Heart left ventricle (tissue), 16 donors: Measurements from ENCODE around the gene DIP2C. TPM values are rescaled to one million over a fixed set of nuclear protein-coding genes. Genes with fewer than 3 reads are reported as not detected.

ENCODE experiments used
- ATAC-seq, 4 donors: fragments of 200-7000 bp; cut with Tn5 transposase; one replicate each; pipeline ENCODE4 v1.9.1; 2020 to 2022; ENCODE audit warnings: moderate library complexity in 4 of 4, mild to moderate bottlenecking in 3 of 4, moderate number of reproducible peaks in 1 of 4
- DNase-seq, 5 donors: peaks; one replicate each; pipeline ENCODE4 v3.0.0-alpha.2; 2020
- H3K27ac ChIP-seq, 12 donors: fragments of 200-600 bp; sonication (generic) in 4 of 12; one replicate each; pipeline versions ENCODE4 v1.5.0 to v1.8.0; 2016 to 2022; ENCODE audit warnings: mild to moderate bottlenecking in 2 of 12
- H3K27me3 ChIP-seq, 9 donors: fragments of 200-600 bp; sonication (generic) in 2 of 9; one replicate each; pipeline versions ENCODE4 v1.5.1 to v1.8.0; 2016 to 2022; ENCODE audit warnings: mild to moderate bottlenecking in 3 of 9
- H3K36me3 ChIP-seq, 9 donors: fragments of 200-600 bp; sonication (generic) in 2 of 9; one replicate each; pipeline versions ENCODE4 v1.5.0 to v1.8.0; 2018 to 2022; ENCODE audit warnings: mild to moderate bottlenecking in 2 of 9
- H3K4me1 ChIP-seq, 12 donors: fragments of 200-600 bp; sonication (generic) in 4 of 12; one replicate each; pipeline versions ENCODE4 v1.5.0 to v1.8.0; 2016 to 2022; ENCODE audit warnings: mild to moderate bottlenecking in 3 of 12
- H3K4me3 ChIP-seq, 12 donors: fragments of 200-600 bp; sonication (generic) in 4 of 12; one replicate each; pipeline versions ENCODE4 v1.5.0 to v1.8.0; 2017 to 2022; ENCODE audit warnings: mild to moderate bottlenecking in 9 of 12, moderate library complexity in 4 of 12
- H3K9me3 ChIP-seq, 12 donors: fragments of 200-600 bp; sonication (generic) in 4 of 12; one replicate each; pipeline versions ENCODE4 v1.5.0 to v1.8.0; 2016 to 2022; ENCODE audit warnings: mild to moderate bottlenecking in 1 of 12
- CTCF ChIP-seq, 12 donors: fragments of 200-600 bp; sonication (generic) in 4 of 12; IDR thresholded peaks; one replicate each; pipeline versions ENCODE4 v1.5.0 to v1.8.0; 2018 to 2022; ENCODE audit warnings: antibody characterized with exemption in 12 of 12, mild to moderate bottlenecking in 5 of 12
- POLR2A ChIP-seq, 2 donors: fragments of 450-650 bp; IDR thresholded peaks; one replicate each; pipeline ENCODE4 v1.6.1; 2017; ENCODE audit warnings: antibody characterized with exemption in 2 of 2, mild to moderate bottlenecking in 2 of 2, moderate library complexity in 2 of 2
- WGBS, 4 donors: extraction: QIAGEN DNeasy Blood & Tissue Kit in 2 of 4; methylation state at CpG; one replicate each; pipeline versions ENCODE4 v1.1.5 to v1.1.7; 2013 to 2018; 5-methylcytosine and 5-hydroxymethylcytosine counted together
- intact Hi-C, 10 donors: fragments of 100-400 bp; cut with DNase I; formaldehyde crosslinking; loops; one replicate each; pipeline versions ENCODE4 v1.11.1 to v1.14.2; 2022
- polyA plus RNA-seq, 2 donors: library from polyadenylated mRNA; stranded (reverse); fragments of 200-250 nt; gene quantifications; one replicate each; pipeline ENCODE4 v1.2.3, GENCODE V29; 2013
- total RNA-seq, 9 donors: library from RNA; depleted of rRNA in 2 of 9; stranded (reverse); fragments of >200 nt in 2 of 9; fragmentation: NEBNext Ultra II Directional in 3 of 9; extraction: Animal tissue kit (Norgen Biotek cat#: 25700) in 3 of 9; gene quantifications; one replicate each; pipeline versions ENCODE4 v1.1.0 to v1.2.4, GENCODE V29; 2016 to 2023
- donor health status: ischemic (EF 13 %, LVEDD 7.1; RV severe dilation, severe dysfunction).
- donor health status: healthy with polysubstance abuse.
- donor health status: DM: no; HTN: yes; CAD: no.
- donor health status: DM: no; HTN: no; CAD: no.
- donor health status: ischemic (EF 25% LVEDD 6.9; RV normal size, moderate dysfunction).
- donor health status: ischemic (EF 25% LVEDD 5.7; RV mildly dilated, moderate dysfunction).
- donor health status: healthy.
- donor health status: DM: yes; HTN: yes; CAD: no.
- donor health status: ischemic (EF 35%, LVEDD 5.7; RV mildly dilated, moderate dysfunction).
- donor health status: nonischemic (EF 11% LVEDD 7.7; RV severe dilation, severe dysfunction).
- donor health status: DM: yes; HTN: yes; CAD: no.
- donor health status: PGD.
- donor health status: ischemic (EF 29% LVEDD 5.4; RV normal size, mild dysfunction).
- donor health status: nonischemic (EF 23%, LVEDD 6.1; RV moderate dilation, normal function).

Gene DIP2C
- total and polyA plus RNA-seq, 11 donors = 7.4 to 43.1 (median 28.5) TPM

- DNase-seq (no peak), ATAC-seq (no peak)
- Histone ChIP-seq H3K27me3 (no peaks in the 10 kb centered on the region), H3K36me3 (peaks cover 0 to 22% (median 16%) of the 10 kb centered on the region in 9 donors), H3K27ac (peak overlapping the region in 5 of 12 donors; percentile 40 to 64 (median 46)), H3K4me3 (no peak overlapping the region), H3K4me1 (peaks cover 0 to 31% (median 11%) of the 10 kb centered on the region in 12 donors), H3K9me3 (no peaks in the 10 kb centered on the region)
- intact Hi-C loops = no loop called here
- TF ChIP-seq CTCF (IDR thresholded peaks at IDR 0.05) = no peak
- no peak for TF ChIP-seq POLR2A (IDR thresholded peaks at IDR 0.05)
- WGBS, 4 donors = 92 to 94% (median 93%) methylated on average over 14 of the region's 14 CpGs
Observed at GRCh38 chr10:393787-394438, 295.6 kb downstream of the DIP2C start.

GRCh38 chr10:393106-393745, 296.2 kb downstream of the DIP2C start:
- intact Hi-C loops = no loop called here
- H3K4me1 ChIP-seq = peaks cover 0 to 31% (median 11%) of the 10 kb centered on the region in 12 donors

GRCh38 chr10:392705-393037, 296.8 kb downstream of the DIP2C start:
- Histone ChIP-seq H3K4me3 (no peak overlapping the region), H3K36me3 (peaks cover 0 to 27% (median 21%) of the 10 kb centered on the region in 9 donors), H3K4me1 (peaks cover 0 to 31% (median 11%) of the 10 kb centered on the region in 12 donors), H3K27ac (no peak overlapping the region), H3K27me3 (no peaks in the 10 kb centered on the region), H3K9me3 (no peaks in the 10 kb centered on the region)
- 91 to 94% (median 94%) methylated on average over 21 of the region's 21 CpGs for WGBS, 4 donors
- TF ChIP-seq POLR2A (IDR thresholded peaks at IDR 0.05) (no peak), CTCF (IDR thresholded peaks at IDR 0.05) (no peak)
- ATAC-seq (no peak), DNase-seq (peak in 1 of 5 donors; percentile 52)
- intact Hi-C loops = no loop called here

More at GRCh38 chr10:393106-393745, 296.2 kb downstream of the DIP2C start:
- H3K27me3 ChIP-seq = no peaks in the 10 kb centered on the region
- H3K27ac ChIP-seq = no peak overlapping the region
- WGBS, 4 donors = 94 to 97% (median 96%) methylated on average over 13 of the region's 13 CpGs
- TF ChIP-seq POLR2A (IDR thresholded peaks at IDR 0.05) (no peak), CTCF (IDR thresholded peaks at IDR 0.05) (no peak)
- peaks cover 0 to 27% (median 15%) of the 10 kb centered on the region in 9 donors for H3K36me3 ChIP-seq
- DNase-seq (no peak), ATAC-seq (no peak)
- no peaks in the 10 kb centered on the region for H3K9me3 ChIP-seq
- no peak overlapping the region for H3K4me3 ChIP-seq

GRCh38 chr10:391847-392704, 297.4 kb downstream of the DIP2C start:
- TF ChIP-seq CTCF (IDR thresholded peaks at IDR 0.05) = no peak
- TF ChIP-seq POLR2A (IDR thresholded peaks at IDR 0.05) = no peak
- ATAC-seq (peak in 1 of 4 donors; percentile 5), DNase-seq (peak in 1 of 5 donors; percentile 26)
- Histone ChIP-seq H3K9me3 (no peaks in the 10 kb centered on the region), H3K36me3 (peaks cover 0 to 31% (median 25%) of the 10 kb centered on the region in 9 donors), H3K27me3 (no peaks in the 10 kb centered on the region), H3K27ac (no peak overlapping the region), H3K4me1 (peaks cover 0 to 25% (median 10%) of the 10 kb centered on the region in 12 donors), H3K4me3 (no peak overlapping the region)
- 85 to 91% (median 87%) methylated on average over 27 of the region's 27 CpGs for WGBS, 4 donors
- intact Hi-C loops = no loop called here
